Endothelial cell of umbilical vein (primary cell): ENCODE results near the gene DDA1. TPM values are rescaled to one million over a fixed set of nuclear protein-coding genes. Genes with fewer than 3 reads are reported as not detected.
A peak's percentile ranks its signal among the peaks of the same experiment; 100 is the strongest.

Experiments
- BruUV-seq: library from RNA; stranded (reverse); fragments of 400-500 nt; replicated peaks from 2 replicates; lab custom pipeline; 2021; lab: Mats Ljungman, UMichigan
- CTCF ChIA-PET: fragments of 300-600, 350-600 bp; sonication (Branson Sonifier 250); formaldehyde crosslinking; loops from one replicate; lab custom pipeline; 2021; ENCODE audit warnings: antibody characterized with exemption, inconsistent platforms; lab: Charles Lee
- POLR2A ChIA-PET: fragments of 300-600, 350-600 bp; sonication (Branson Sonifier 250); formaldehyde crosslinking; loops from one replicate; lab custom pipeline; 2021; ENCODE audit warnings: antibody characterized with exemption, inconsistent platforms; lab: Charles Lee
- DNase-seq: peaks from one replicate; pipeline ENCODE4 v3.0.0-alpha.2; 2011; ENCODE audit warnings: low read depth, low spot score
- FAIRE-seq: peaks from 2 replicates; lab custom pipeline; 2011; peaks lifted over from hg19 to GRCh38; lab: Jason Lieb, UNC
- H2AFZ ChIP-seq: 2 replicates; pipeline ENCODE4 v1.6.0; 2012; ENCODE audit warnings: low read depth, low read length, control low read depth, inconsistent platforms
- H3K27ac ChIP-seq: 2 replicates; pipeline ENCODE4 v1.5.1; 2011; ENCODE audit warnings: low read depth, mild to moderate bottlenecking, control low read depth, low read length, moderate library complexity; ENCODE audit not compliant: insufficient read depth
- H3K27me3 ChIP-seq, 2 experiments: 2 replicates each; pipeline versions ENCODE4 v1.6.0 to v1.6.1; 2011; ENCODE audit warnings: low read length in 2 of 2, mixed read lengths in 1 of 2; ENCODE audit not compliant: control insufficient read depth in 2 of 2, insufficient read depth in 2 of 2
- H3K36me3 ChIP-seq, 2 experiments: 2 replicates in 1 of 2; 3 replicates in 1 of 2; pipeline ENCODE4 v1.5.1; 2011; ENCODE audit warnings: low read length in 2 of 2, mild to moderate bottlenecking in 1 of 2, moderate library complexity in 1 of 2; ENCODE audit not compliant: control insufficient read depth in 2 of 2, insufficient read depth in 2 of 2; ENCODE audit errors: extremely low read depth in 1 of 2
- H3K4me1 ChIP-seq: 3 replicates; pipeline ENCODE4 v1.5.1; 2011; ENCODE audit warnings: mild to moderate bottlenecking, low read length; ENCODE audit not compliant: control insufficient read depth, insufficient read depth; ENCODE audit errors: extremely low read depth
- H3K4me2 ChIP-seq: 2 replicates; pipeline ENCODE4 v1.6.1; 2011; ENCODE audit warnings: low read length, control low read depth, mixed read lengths; ENCODE audit not compliant: insufficient read depth
- H3K4me3 ChIP-seq, 3 experiments: fragments of 200-600 bp in 1 of 3; sonication (generic), shearing (Covaris generic) in 1 of 3; replicated peaks in 1 of 3; 2 replicates each; pipeline ENCODE4 v1.5.1; 2011 to 2016; ENCODE audit warnings: control low read depth in 3 of 3, low read length in 3 of 3, mild to moderate bottlenecking in 2 of 3, inconsistent platforms in 1 of 3, low read depth in 1 of 3, moderate library complexity in 1 of 3; ENCODE audit not compliant: insufficient read depth in 1 of 3
- H3K79me2 ChIP-seq: 2 replicates; pipeline ENCODE4 v1.6.0; 2012; ENCODE audit warnings: low read length, inconsistent platforms; ENCODE audit not compliant: control insufficient read depth, insufficient read depth
- H3K9ac ChIP-seq: replicated peaks from 2 replicates; pipeline ENCODE3; 2011; ENCODE audit warnings: low read length, control low read depth; ENCODE audit not compliant: insufficient read depth; ENCODE audit errors: extremely low read depth
- H3K9me1 ChIP-seq: replicated peaks from 3 replicates; pipeline ENCODE4 v1.6.0; 2011; ENCODE audit warnings: mild to moderate bottlenecking, low read length; ENCODE audit not compliant: control insufficient read depth, insufficient read depth; ENCODE audit errors: extremely low read depth
- H3K9me3 ChIP-seq: replicated peaks from 2 replicates; pipeline ENCODE4 v1.5.1; 2012; ENCODE audit warnings: low read length, inconsistent platforms; ENCODE audit not compliant: control insufficient read depth, insufficient read depth
- H4K20me1 ChIP-seq: replicated peaks from 2 replicates; pipeline ENCODE3; 2011; ENCODE audit warnings: mild to moderate bottlenecking, low read length; ENCODE audit not compliant: control insufficient read depth, insufficient read depth; ENCODE audit errors: extremely low read depth
- EZH2 ChIP-seq: IDR thresholded peaks from 2 replicates; pipeline ENCODE4 v1.6.1; 2012; ENCODE audit warnings: borderline replicate concordance, low read depth, mild to moderate bottlenecking, moderate library complexity, low read length, inconsistent platforms; ENCODE audit not compliant: severe bottlenecking
- FOS ChIP-seq: IDR thresholded peaks from 2 replicates; pipeline ENCODE4 v1.6.1; 2011; ENCODE audit warnings: mild to moderate bottlenecking, low read length, moderate library complexity, borderline replicate concordance; ENCODE audit not compliant: insufficient read depth
- MYC ChIP-seq: IDR thresholded peaks from one replicate; pipeline ENCODE4 v1.6.1; 2011; ENCODE audit warnings: mild to moderate bottlenecking, low read depth, low read length
- POLR2AphosphoS5 ChIP-seq: IDR thresholded peaks from 2 replicates; pipeline ENCODE4 v1.6.1; 2012; ENCODE audit warnings: low read depth, mild to moderate bottlenecking, control low read depth, low read length, moderate library complexity; ENCODE audit not compliant: insufficient read depth
- dilution Hi-C: fragments of 300-500 bp; cut with MboI; formaldehyde crosslinking; loops from one replicate; pipeline ENCODE4 v1.15.0; 2019; ENCODE audit warnings: low sequenced_read_pairs; ENCODE audit not compliant: extremely low pct_ligation_motif_present
- intact Hi-C: fragments of 100-400 bp; cut with micrococcal nuclease; formaldehyde crosslinking; loops from one replicate; pipeline ENCODE4 v1.10.0; 2022
- polyA plus RNA-seq, 4 experiments: library from polyadenylated mRNA; depleted of rRNA in 3 of 4; stranded (reverse) in 3 of 4; unstranded in 1 of 4; fragments of >200 nt; gene quantifications; 2 replicates each; pipeline versions ENCODE4 v1.2.1 to v1.2.3, GENCODE V29; 2011 to 2012; ENCODE audit warnings: missing spikeins in 1 of 4
- total RNA-seq: library from RNA; stranded (reverse); gene quantifications from 2 replicates; pipeline ENCODE4 v1.2.3, GENCODE V29; 2021
- TF ChIP-seq, protein P1 (sequence below): IDR thresholded peaks from 2 replicates; pipeline ENCODE4 v1.6.1; 2011; ENCODE audit not compliant: insufficient read depth, insufficient read length
- TF ChIP-seq, protein P2 (sequence below), 2 donors: IDR thresholded peaks; 1 replicate in 1 of 2; 2 replicates in 1 of 2; pipeline ENCODE4 v1.5.1; 2011; ENCODE audit warnings: low read length in 2 of 2, mild to moderate bottlenecking in 2 of 2, moderate library complexity in 2 of 2, control low read depth in 1 of 2, inconsistent platforms in 1 of 2, low read depth in 1 of 2; ENCODE audit not compliant: insufficient read depth in 1 of 2; ENCODE audit errors: extremely low read depth in 1 of 2

Gene DDA1
- total and polyA plus RNA-seq, 2 donors (not counting 3 experiments of a cell fraction or from before 2014, with no cell fraction given), result 52.9 to 64.7 TPM

DNA sequence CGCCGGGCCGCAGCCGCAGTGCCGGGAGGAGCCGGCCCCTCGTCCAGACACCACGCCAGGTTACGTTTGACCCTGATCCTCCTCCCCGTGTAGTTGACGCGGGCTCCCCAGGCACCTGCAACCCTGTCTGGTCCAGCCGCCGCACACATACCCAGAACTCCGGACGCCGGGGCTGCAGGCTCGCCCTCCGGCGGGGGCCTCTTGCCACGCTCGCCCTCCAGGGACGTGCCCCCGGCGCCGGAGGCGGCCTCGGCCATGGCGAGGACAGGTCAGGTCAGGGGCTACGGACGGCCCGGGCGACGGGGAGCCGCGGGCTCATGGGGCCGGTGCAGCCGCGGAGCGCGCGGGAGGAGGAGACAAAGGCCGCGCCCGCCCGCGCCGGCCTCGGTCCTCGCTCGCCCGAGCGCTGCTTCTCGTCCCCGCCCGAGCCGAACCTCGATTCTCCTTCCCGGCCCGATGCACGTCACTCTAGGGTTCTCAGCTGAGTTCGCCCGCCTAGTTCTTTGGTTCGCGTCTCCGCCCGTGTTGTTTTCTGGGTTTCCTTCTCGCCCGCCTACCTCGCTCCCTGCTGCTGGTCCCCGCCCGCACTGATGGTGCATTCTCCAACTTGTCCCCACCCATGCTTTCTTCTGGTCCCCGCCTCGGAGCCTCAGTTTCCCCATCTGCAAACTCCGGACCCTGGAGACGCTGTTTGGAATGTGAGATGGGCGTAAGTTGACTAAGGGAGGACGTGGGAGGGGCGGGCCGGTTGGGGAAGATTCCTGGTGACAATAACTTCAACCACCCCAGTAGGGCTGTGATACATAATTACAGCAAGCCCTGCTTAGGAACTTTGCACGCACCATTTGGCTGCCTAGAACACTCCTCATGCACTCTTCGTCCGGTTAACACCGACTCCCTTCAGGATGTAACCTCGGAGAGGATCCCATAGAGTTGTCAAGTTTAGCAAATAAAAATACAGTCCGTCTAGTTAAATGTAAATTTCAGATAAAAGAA, 25.3 kb downstream of the DDA1 start, which contains the start of gene ANO8:
ANO8 (minus strand) TSS at position 442 of the 996 bp plus-strand sequence; CDS start at position 257, 185 bp downstream.
- Histone ChIP-seq H2AFZ (peak within 1 kb of the TSS; percentile 91), H3K9me3 (no peaks in the 10 kb centered on the region), H3K27me3 (peaks cover 0 to 10% of the 10 kb centered on the region in 2 experiments), H3K27ac (no peak within 1 kb of the TSS), H3K4me1 (peaks cover 14% of the 10 kb centered on the region), H3K9ac (peak within 1 kb of the TSS; percentile 27), H3K36me3 (no peaks in the 10 kb centered on the region), H3K9me1 (no peaks in the 10 kb centered on the region), H3K4me3 (peak within 1 kb of the TSS; percentile 30 to 55 (median 46)), H3K79me2 (peaks cover 4% of the 10 kb centered on the region), H3K4me2 (peak within 1 kb of the TSS; percentile 78), H4K20me1 (no peaks in the 10 kb centered on the region)
- FAIRE-seq (peak; percentile 95), DNase-seq (peak; percentile 96)
- dilution Hi-C loops, result no loop called here
- ChIA-PET CTCF (interaction anchor here (1.0 to 2.6 kb wide), 7 partner anchors 14 to 55 kb away, joined by 3 to 12 read pairs (median 5); partner anchors contain the start of gene MRPL34), POLR2A (no interaction called here)
- intact Hi-C loops, result no loop called here
- no TSS peak for BruUV-seq
- TF ChIP-seq, protein P1, sequence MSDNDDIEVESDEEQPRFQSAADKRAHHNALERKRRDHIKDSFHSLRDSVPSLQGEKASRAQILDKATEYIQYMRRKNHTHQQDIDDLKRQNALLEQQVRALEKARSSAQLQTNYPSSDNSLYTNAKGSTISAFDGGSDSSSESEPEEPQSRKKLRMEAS, result no peak
- TF ChIP-seq, protein P2, sequence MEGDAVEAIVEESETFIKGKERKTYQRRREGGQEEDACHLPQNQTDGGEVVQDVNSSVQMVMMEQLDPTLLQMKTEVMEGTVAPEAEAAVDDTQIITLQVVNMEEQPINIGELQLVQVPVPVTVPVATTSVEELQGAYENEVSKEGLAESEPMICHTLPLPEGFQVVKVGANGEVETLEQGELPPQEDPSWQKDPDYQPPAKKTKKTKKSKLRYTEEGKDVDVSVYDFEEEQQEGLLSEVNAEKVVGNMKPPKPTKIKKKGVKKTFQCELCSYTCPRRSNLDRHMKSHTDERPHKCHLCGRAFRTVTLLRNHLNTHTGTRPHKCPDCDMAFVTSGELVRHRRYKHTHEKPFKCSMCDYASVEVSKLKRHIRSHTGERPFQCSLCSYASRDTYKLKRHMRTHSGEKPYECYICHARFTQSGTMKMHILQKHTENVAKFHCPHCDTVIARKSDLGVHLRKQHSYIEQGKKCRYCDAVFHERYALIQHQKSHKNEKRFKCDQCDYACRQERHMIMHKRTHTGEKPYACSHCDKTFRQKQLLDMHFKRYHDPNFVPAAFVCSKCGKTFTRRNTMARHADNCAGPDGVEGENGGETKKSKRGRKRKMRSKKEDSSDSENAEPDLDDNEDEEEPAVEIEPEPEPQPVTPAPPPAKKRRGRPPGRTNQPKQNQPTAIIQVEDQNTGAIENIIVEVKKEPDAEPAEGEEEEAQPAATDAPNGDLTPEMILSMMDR (IDR thresholded peaks at IDR 0.05; ENCODE audit: extremely low read depth in 1 of 2, insufficient read depth in 1 of 2, low read depth in 1 of 2, low read length in 2 of 2), result no peak
- no peak for TF ChIP-seq EZH2
- TF ChIP-seq POLR2AphosphoS5, result peak; percentile 78
- TF ChIP-seq MYC, result peak; percentile 41
- peak; percentile 18 for TF ChIP-seq FOS
